GM12878 (cell line): ENCODE measurements around the gene AKR1B15. TPM values are rescaled to one million over a fixed set of nuclear protein-coding genes. Genes with fewer than 3 reads are reported as not detected.

ENCODE experiments used
- ATAC-seq: fragments of 200-7000 bp; cut with Tn5 transposase; 3 replicates; pipeline ENCODE4 v1.9.1; 2020; ENCODE audit warnings: mild to moderate bottlenecking, moderate library complexity
- BruUV-seq: library from RNA; stranded (reverse); fragments of 400-500 nt; replicated peaks from 2 replicates; lab custom pipeline; 2021; lab: Mats Ljungman, UMichigan
- CTCF ChIA-PET: fragments of 300-600 bp; sonication (Branson Sonifier 250); formaldehyde crosslinking; extraction: SDS; loops from one replicate; lab custom pipeline; 2021; ENCODE audit warnings: inconsistent platforms; lab: Yijun Ruan, JAX
- POLR2A ChIA-PET: fragments of 350-600 bp; formaldehyde crosslinking; extraction: SDS; loops from one replicate; lab custom pipeline; 2021; ENCODE audit warnings: inconsistent platforms; lab: Charles Lee
- RAD21 ChIA-PET: fragments of 300-600 bp; sonication (Branson Sonifier 250); formaldehyde crosslinking; loops from one replicate; lab custom pipeline; 2023; ENCODE audit warnings: antibody characterized with exemption; ENCODE audit not compliant: unreplicated experiment; lab: Charles Lee
- SMC1A ChIA-PET: fragments of 300-600 bp; sonication (Branson Sonifier 250); formaldehyde crosslinking; loops from one replicate; lab custom pipeline; 2023; ENCODE audit not compliant: unreplicated experiment, uncharacterized antibody; lab: Charles Lee
- DNase-seq: peaks from one replicate; pipeline ENCODE4 v3.0.0-alpha.2; 2011; ENCODE audit warnings: low read depth, low spot score
- FAIRE-seq: peaks from 3 replicates; lab custom pipeline; 2011; peaks lifted over from hg19 to GRCh38; lab: Jason Lieb, UNC
- H2AFZ ChIP-seq: 2 replicates; pipeline ENCODE4 v1.6.0; 2011; ENCODE audit warnings: low read depth, low read length, control low read depth; ENCODE audit not compliant: control insufficient read depth
- H3K27ac ChIP-seq: 2 replicates; pipeline ENCODE4 v1.5.1; 2011; ENCODE audit warnings: control low read depth; ENCODE audit not compliant: control insufficient read depth, insufficient read depth
- H3K27me3 ChIP-seq, 2 experiments: replicated peaks in 1 of 2; 2 replicates each; pipeline versions ENCODE4 v1.6.0 to v1.6.1; 2011; ENCODE audit warnings: low read length in 1 of 2; ENCODE audit not compliant: control insufficient read depth in 2 of 2, insufficient read depth in 2 of 2
- H3K36me3 ChIP-seq, 2 experiments: 2 replicates each; pipeline ENCODE4 v1.5.1; 2011; ENCODE audit warnings: low read length in 1 of 2; ENCODE audit not compliant: control insufficient read depth in 2 of 2, insufficient read depth in 2 of 2
- H3K4me1 ChIP-seq: 2 replicates; pipeline ENCODE4 v1.6.1; 2011; ENCODE audit warnings: mild to moderate bottlenecking, low read length, moderate library complexity, mixed read lengths; ENCODE audit not compliant: control insufficient read depth, insufficient read depth
- H3K4me2 ChIP-seq: 2 replicates; pipeline ENCODE4 v1.6.0; 2011; ENCODE audit warnings: control low read depth; ENCODE audit not compliant: control insufficient read depth, insufficient read depth
- H3K4me3 ChIP-seq: fragments of 200-600 bp; sonication (generic); 2 replicates; pipeline ENCODE4 v1.5.1; 2016
- H3K79me2 ChIP-seq: 2 replicates; pipeline ENCODE4 v1.6.0; 2011; ENCODE audit warnings: low read length; ENCODE audit not compliant: control insufficient read depth, insufficient read depth
- H3K9ac ChIP-seq: 2 replicates; pipeline ENCODE4 v1.8.0; 2011; ENCODE audit warnings: low read length, control low read depth, mixed read lengths; ENCODE audit not compliant: control insufficient read depth, insufficient read depth
- H3K9me3 ChIP-seq: replicated peaks from 3 replicates; pipeline ENCODE4 v1.5.1; 2011; ENCODE audit warnings: mild to moderate bottlenecking, low read length; ENCODE audit not compliant: control insufficient read depth, insufficient read depth
- H4K20me1 ChIP-seq: 2 replicates; pipeline ENCODE4 v1.6.0; 2011; ENCODE audit not compliant: control insufficient read depth, insufficient read depth
- E2F4 ChIP-seq: IDR thresholded peaks from 2 replicates; pipeline ENCODE4 v1.6.1; 2012; ENCODE audit warnings: low read depth, low read length, improper control_type of control experiment
- REST ChIP-seq: IDR thresholded peaks from 2 replicates; pipeline ENCODE4 v1.6.1; 2012; ENCODE audit warnings: mild to moderate bottlenecking, low read depth, low read length
- ZBED1 ChIP-seq: IDR thresholded peaks from 2 replicates; pipeline ENCODE4 v1.6.1; 2016; ENCODE audit warnings: borderline replicate concordance
- ZNF217 ChIP-seq: fragments of 450-650 bp; IDR thresholded peaks from 2 replicates; pipeline ENCODE4 v1.6.1; 2017; ENCODE audit warnings: antibody characterized with exemption, mild to moderate bottlenecking
- ZZZ3 ChIP-seq: IDR thresholded peaks from 2 replicates; pipeline ENCODE4 v1.6.1; 2011; ENCODE audit warnings: low read depth; ENCODE audit not compliant: control insufficient read depth, insufficient read length
- WGBS: methylation state at CpG from one replicate; pipeline ENCODE4 v1.1.6; 2016; ENCODE audit warnings: low lambda C conversion rate; ENCODE audit not compliant: insufficient replicate concordance, insufficient coverage; ENCODE audit errors: missing lambda C conversion rate; 5-methylcytosine and 5-hydroxymethylcytosine counted together
- in situ Hi-C: fragments of 300-500 bp; cut with MboI; formaldehyde crosslinking; loops from 9 replicates; pipeline ENCODE4 v1.14.3; 2018; ENCODE audit warnings: mixed read lengths
- intact Hi-C: fragments of 100-400 bp; cut with micrococcal nuclease; formaldehyde crosslinking; loops from one replicate; pipeline ENCODE4 v1.14.2; 2022; ENCODE audit not compliant: unreplicated experiment
- polyA plus RNA-seq, 11 experiments: library from polyadenylated mRNA; depleted of rRNA in 4 of 11; unstranded in 6 of 11; stranded (reverse) in 5 of 11; fragments of >200 nt; fragmentation: Nextera tagmentation in 4 of 11; fragmentation: Illumina TruSeq in 1 of 11; extraction: Ambion mirVana in 4 of 11; extraction: Trizol in 1 of 11; gene quantifications; 1 replicate in 1 of 11; 2 replicates in 10 of 11; pipeline versions ENCODE4 v1.2.1 to v1.2.3, GENCODE V29; 2011 to 2016; ENCODE audit warnings: inconsistent platforms in 2 of 11, missing spikeins in 2 of 11, low read depth in 1 of 11
- total RNA-seq, 4 experiments: library from RNA; depleted of rRNA in 3 of 4; stranded (reverse); fragments of >200 nt in 3 of 4; fragmentation: Illumina TruSeq in 1 of 4; extraction: Trizol in 1 of 4; gene quantifications; 2 replicates each; pipeline versions ENCODE4 v1.2.1 to v1.2.3, GENCODE V29; 2013 to 2021
- TF ChIP-seq, protein P1 (sequence below): fragments of 450-650 bp; IDR thresholded peaks from 2 replicates; pipeline ENCODE4 v1.6.1; 2017; ENCODE audit warnings: mild to moderate bottlenecking, moderate library complexity

AKR1B15 gene
- total and polyA plus RNA-seq, 10 of the 15 experiments (the other 5 are each of a cell fraction or from before 2014, with no cell fraction given): 0.06 TPM; not detected in 9

DNA sequence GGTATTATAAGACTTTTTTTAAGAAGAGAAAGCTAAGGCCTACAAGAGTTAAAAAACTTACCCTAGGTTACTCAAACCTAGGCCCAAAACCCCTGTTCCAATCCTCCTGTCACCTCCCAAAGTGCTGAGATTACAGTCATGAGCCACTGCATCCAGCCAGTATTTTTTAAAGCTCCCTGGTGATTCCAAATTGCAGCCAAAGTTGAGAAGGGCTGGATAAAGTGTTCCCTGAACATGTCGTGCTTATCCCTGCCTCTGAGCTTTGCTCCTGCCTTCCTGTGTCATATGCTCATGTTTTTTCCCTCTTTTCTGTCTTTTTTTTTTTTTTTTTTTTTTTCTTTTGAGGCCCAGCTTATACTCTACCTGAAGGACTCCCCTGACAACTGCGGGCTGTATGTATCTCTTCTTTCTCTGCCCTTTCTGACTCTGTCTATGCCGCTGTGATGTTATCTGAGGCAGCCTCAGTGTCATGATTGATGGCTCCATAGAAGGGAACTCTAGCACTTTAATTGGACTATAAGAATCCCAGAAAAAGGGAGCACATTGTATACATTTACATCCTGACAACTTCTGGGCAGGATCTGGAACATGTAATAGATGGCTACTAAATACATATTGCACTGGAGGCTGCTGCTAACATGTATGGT is 13.5 kb upstream of the AKR1B15 start (continued):
- no peak for TF ChIP-seq E2F4
- TF ChIP-seq REST: no peak
- TF ChIP-seq ZNF217: no peak

- Histone ChIP-seq H3K27me3 (no peaks in the 10 kb centered on the region; a peak in 2 of 4 replicates), H3K36me3 (no peaks in the 10 kb centered on the region), H3K4me2 (no peak overlapping the region), H4K20me1 (no peaks in the 10 kb centered on the region), H3K27ac (no peak overlapping the region), H3K4me3 (no peak overlapping the region), H3K79me2 (no peaks in the 10 kb centered on the region), H3K4me1 (no peaks in the 10 kb centered on the region), H2AFZ (no peak overlapping the region), H3K9me3 (no peaks in the 10 kb centered on the region), H3K9ac (no peak overlapping the region)
- TF ChIP-seq ZZZ3 (no peak), ZBED1 (no peak)
- TF ChIP-seq, protein P1, sequence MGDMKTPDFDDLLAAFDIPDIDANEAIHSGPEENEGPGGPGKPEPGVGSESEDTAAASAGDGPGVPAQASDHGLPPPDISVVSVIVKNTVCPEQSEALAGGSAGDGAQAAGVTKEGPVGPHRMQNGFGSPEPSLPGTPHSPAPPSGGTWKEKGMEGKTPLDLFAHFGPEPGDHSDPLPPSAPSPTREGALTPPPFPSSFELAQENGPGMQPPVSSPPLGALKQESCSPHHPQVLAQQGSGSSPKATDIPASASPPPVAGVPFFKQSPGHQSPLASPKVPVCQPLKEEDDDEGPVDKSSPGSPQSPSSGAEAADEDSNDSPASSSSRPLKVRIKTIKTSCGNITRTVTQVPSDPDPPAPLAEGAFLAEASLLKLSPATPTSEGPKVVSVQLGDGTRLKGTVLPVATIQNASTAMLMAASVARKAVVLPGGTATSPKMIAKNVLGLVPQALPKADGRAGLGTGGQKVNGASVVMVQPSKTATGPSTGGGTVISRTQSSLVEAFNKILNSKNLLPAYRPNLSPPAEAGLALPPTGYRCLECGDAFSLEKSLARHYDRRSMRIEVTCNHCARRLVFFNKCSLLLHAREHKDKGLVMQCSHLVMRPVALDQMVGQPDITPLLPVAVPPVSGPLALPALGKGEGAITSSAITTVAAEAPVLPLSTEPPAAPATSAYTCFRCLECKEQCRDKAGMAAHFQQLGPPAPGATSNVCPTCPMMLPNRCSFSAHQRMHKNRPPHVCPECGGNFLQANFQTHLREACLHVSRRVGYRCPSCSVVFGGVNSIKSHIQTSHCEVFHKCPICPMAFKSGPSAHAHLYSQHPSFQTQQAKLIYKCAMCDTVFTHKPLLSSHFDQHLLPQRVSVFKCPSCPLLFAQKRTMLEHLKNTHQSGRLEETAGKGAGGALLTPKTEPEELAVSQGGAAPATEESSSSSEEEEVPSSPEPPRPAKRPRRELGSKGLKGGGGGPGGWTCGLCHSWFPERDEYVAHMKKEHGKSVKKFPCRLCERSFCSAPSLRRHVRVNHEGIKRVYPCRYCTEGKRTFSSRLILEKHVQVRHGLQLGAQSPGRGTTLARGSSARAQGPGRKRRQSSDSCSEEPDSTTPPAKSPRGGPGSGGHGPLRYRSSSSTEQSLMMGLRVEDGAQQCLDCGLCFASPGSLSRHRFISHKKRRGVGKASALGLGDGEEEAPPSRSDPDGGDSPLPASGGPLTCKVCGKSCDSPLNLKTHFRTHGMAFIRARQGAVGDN: no peak
- 30% methylated on average over 3 of the region's 3 CpGs for WGBS
- ChIA-PET RAD21 (no interaction called here), SMC1A (no interaction called here), POLR2A (no interaction called here), CTCF (interaction anchor here (1.2 kb wide), 1 partner anchor 12 kb away, joined by 4 read pairs; no protein-coding TSS in a partner anchor)
- in situ Hi-C loops: no loop called here
- no peak for ATAC-seq
- no peak for DNase-seq
- FAIRE-seq: no peak
- intact Hi-C loops: no loop called here
- BruUV-seq: no TSS peak
Measured at GRCh38 chr7:134535919-134536299, 13.0 kb upstream of the AKR1B15 start.
